Epithelial cell of proximal tubule (primary cell): ENCODE data around the gene SPOUT1. TPM values are rescaled to one million over a fixed set of nuclear protein-coding genes. Genes with fewer than 3 reads are reported as not detected.
A peak's percentile ranks its signal among the peaks of the same experiment; 100 is the strongest.

Source experiments
- DNase-seq: peaks from one replicate; pipeline ENCODE4 v3.0.0-alpha.2; 2011; ENCODE audit warnings: low read depth
- H3K4me3 ChIP-seq: 2 replicates; pipeline ENCODE4 v1.5.1; 2011; ENCODE audit warnings: low read depth, mild to moderate bottlenecking, low read length
- total RNA-seq: library from RNA; depleted of rRNA; stranded (reverse); fragments of >200 nt; gene quantifications from 2 replicates; pipeline ENCODE4 v1.2.3, GENCODE V29; 2015
- TF ChIP-seq, protein P1 (sequence below): conservative IDR thresholded peaks from 2 replicates; pipeline ENCODE4 v1.5.1; 2012; ENCODE audit warnings: low read depth, mild to moderate bottlenecking, low read length

The SPOUT1 gene
- total RNA-seq, 1 donor from 2014 or later: 30.7 TPM

- peak overlapping the region; percentile 88 for H3K4me3 ChIP-seq
- no peak for DNase-seq
- TF ChIP-seq, protein P1, sequence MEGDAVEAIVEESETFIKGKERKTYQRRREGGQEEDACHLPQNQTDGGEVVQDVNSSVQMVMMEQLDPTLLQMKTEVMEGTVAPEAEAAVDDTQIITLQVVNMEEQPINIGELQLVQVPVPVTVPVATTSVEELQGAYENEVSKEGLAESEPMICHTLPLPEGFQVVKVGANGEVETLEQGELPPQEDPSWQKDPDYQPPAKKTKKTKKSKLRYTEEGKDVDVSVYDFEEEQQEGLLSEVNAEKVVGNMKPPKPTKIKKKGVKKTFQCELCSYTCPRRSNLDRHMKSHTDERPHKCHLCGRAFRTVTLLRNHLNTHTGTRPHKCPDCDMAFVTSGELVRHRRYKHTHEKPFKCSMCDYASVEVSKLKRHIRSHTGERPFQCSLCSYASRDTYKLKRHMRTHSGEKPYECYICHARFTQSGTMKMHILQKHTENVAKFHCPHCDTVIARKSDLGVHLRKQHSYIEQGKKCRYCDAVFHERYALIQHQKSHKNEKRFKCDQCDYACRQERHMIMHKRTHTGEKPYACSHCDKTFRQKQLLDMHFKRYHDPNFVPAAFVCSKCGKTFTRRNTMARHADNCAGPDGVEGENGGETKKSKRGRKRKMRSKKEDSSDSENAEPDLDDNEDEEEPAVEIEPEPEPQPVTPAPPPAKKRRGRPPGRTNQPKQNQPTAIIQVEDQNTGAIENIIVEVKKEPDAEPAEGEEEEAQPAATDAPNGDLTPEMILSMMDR: no peak
These were observed 59.1 kb downstream of the SPOUT1 start for GRCh38 chr9:128770286-128771030.

Other genes with a start within 250 kb of the SPOUT1 start
- 121 TPM in 2 replicates for gene DYNC2I2, start 172.9 kb downstream of the SPOUT1 start, total RNA-seq
- 331 and 406 TPM in 2 replicates for gene SET, start 140.6 kb downstream of the SPOUT1 start, total RNA-seq
- 16.5 and 28.4 TPM in 2 replicates for gene PKN3, start 127.3 kb downstream of the SPOUT1 start, total RNA-seq
- 106 and 119 TPM in 2 replicates for gene ZDHHC12, start 105.7 kb downstream of the SPOUT1 start, total RNA-seq
- gene ZER1, start 57.9 kb downstream of the SPOUT1 start, total RNA-seq: 11.5 and 15.3 TPM in 2 replicates
- gene TBC1D13, start 42.5 kb downstream of the SPOUT1 start, total RNA-seq: 11.3 and 27.1 TPM in 2 replicates
- 57.6 and 61.8 TPM in 2 replicates for gene ENDOG, start 11.3 kb downstream of the SPOUT1 start, total RNA-seq
- gene KYAT1, start 52.2 kb upstream of the SPOUT1 start, total RNA-seq: 18.9 and 21.0 TPM in 2 replicates
- gene LRRC8A, start 52.3 kb upstream of the SPOUT1 start, total RNA-seq: 98.2 and 104 TPM in 2 replicates
- gene PHYHD1, start 91.2 kb upstream of the SPOUT1 start, total RNA-seq: 21.2 and 22.5 TPM in 2 replicates
- gene DOLK, start 117.8 kb upstream of the SPOUT1 start, total RNA-seq: 12.7 and 26.1 TPM in 2 replicates
- gene NUP188, start 117.9 kb upstream of the SPOUT1 start, total RNA-seq: 37.6 and 67.3 TPM in 2 replicates
- gene SH3GLB2, start 198.5 kb upstream of the SPOUT1 start, total RNA-seq: 90.1 and 97.5 TPM in 2 replicates
- 18.0 and 25.4 TPM in 2 replicates for gene MIGA2, start 206.8 kb upstream of the SPOUT1 start, total RNA-seq